WERI-Rb-1 (cell line): Measurements from ENCODE around the gene TMEM258.

Experiments
- DNase-seq: peaks from one replicate; pipeline ENCODE4 v3.0.0-alpha.2; 2020
- H3K27ac ChIP-seq: fragments of 250-450 bp; sonication (Bioruptor Pico); 2 replicates; pipeline ENCODE4 v1.5.1; 2020; ENCODE audit warnings: mild to moderate bottlenecking, moderate library complexity
- H3K27me3 ChIP-seq: fragments of 250-450 bp; sonication (Bioruptor Pico); 2 replicates; pipeline ENCODE4 v1.5.1; 2021; ENCODE audit warnings: mild to moderate bottlenecking, low read depth, moderate library complexity; ENCODE audit not compliant: insufficient read depth, severe bottlenecking
- H3K36me3 ChIP-seq: fragments of 250-450 bp; sonication (Bioruptor Pico); 2 replicates; pipeline ENCODE4 v1.5.1; 2020; ENCODE audit warnings: mild to moderate bottlenecking, moderate library complexity
- H3K4me3 ChIP-seq: 2 replicates; pipeline ENCODE4 v1.5.1; 2011; ENCODE audit warnings: low read depth, mild to moderate bottlenecking, control low read depth, low read length
- H3K9me3 ChIP-seq: fragments of 250-450 bp; sonication (Bioruptor Pico); 2 replicates; pipeline ENCODE4 v1.5.1; 2021; ENCODE audit warnings: mild to moderate bottlenecking, moderate library complexity; ENCODE audit not compliant: severe bottlenecking
- TF ChIP-seq, protein P1 (sequence below): IDR thresholded peaks from 2 replicates; pipeline ENCODE4 v1.5.1; 2011; ENCODE audit warnings: low read depth, mild to moderate bottlenecking, control low read depth, inconsistent platforms, low read length

Gene TMEM258

GRCh38 chr11:61833471-61833870 is 41.1 kb upstream of the TMEM258 start:
- no peak for DNase-seq
- H3K27ac ChIP-seq = no peak overlapping the region
- H3K4me3 ChIP-seq = no peak overlapping the region
- TF ChIP-seq, protein P1, sequence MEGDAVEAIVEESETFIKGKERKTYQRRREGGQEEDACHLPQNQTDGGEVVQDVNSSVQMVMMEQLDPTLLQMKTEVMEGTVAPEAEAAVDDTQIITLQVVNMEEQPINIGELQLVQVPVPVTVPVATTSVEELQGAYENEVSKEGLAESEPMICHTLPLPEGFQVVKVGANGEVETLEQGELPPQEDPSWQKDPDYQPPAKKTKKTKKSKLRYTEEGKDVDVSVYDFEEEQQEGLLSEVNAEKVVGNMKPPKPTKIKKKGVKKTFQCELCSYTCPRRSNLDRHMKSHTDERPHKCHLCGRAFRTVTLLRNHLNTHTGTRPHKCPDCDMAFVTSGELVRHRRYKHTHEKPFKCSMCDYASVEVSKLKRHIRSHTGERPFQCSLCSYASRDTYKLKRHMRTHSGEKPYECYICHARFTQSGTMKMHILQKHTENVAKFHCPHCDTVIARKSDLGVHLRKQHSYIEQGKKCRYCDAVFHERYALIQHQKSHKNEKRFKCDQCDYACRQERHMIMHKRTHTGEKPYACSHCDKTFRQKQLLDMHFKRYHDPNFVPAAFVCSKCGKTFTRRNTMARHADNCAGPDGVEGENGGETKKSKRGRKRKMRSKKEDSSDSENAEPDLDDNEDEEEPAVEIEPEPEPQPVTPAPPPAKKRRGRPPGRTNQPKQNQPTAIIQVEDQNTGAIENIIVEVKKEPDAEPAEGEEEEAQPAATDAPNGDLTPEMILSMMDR = no peak
- no peaks in the 10 kb centered on the region for H3K9me3 ChIP-seq
- H3K36me3 ChIP-seq = peaks cover 58% of the 10 kb centered on the region
- no peaks in the 10 kb centered on the region for H3K27me3 ChIP-seq

GRCh38 chr11:61832754-61833153 is 40.4 kb upstream of the TMEM258 start:
- Histone ChIP-seq H3K9me3 (no peaks in the 10 kb centered on the region), H3K27ac (no peak overlapping the region), H3K27me3 (no peaks in the 10 kb centered on the region), H3K36me3 (peaks cover 56% of the 10 kb centered on the region), H3K4me3 (no peak overlapping the region)
- TF ChIP-seq, protein P1 = no peak
- DNase-seq = no peak

GRCh38 chr11:61832207-61832606 is 39.8 kb upstream of the TMEM258 start:
- no peak for DNase-seq
- Histone ChIP-seq H3K27me3 (no peaks in the 10 kb centered on the region), H3K9me3 (no peaks in the 10 kb centered on the region), H3K27ac (no peak overlapping the region), H3K36me3 (peaks cover 50% of the 10 kb centered on the region), H3K4me3 (no peak overlapping the region)
- TF ChIP-seq, protein P1 = no peak

GRCh38 chr11:61830237-61831105 is 38.1 kb upstream of the TMEM258 start:
- TF ChIP-seq, protein P1 = no peak
- peaks cover 44% of the 10 kb centered on the region for H3K36me3 ChIP-seq
- no peaks in the 10 kb centered on the region for H3K27me3 ChIP-seq
- DNase-seq = no peak
- H3K9me3 ChIP-seq = no peaks in the 10 kb centered on the region
- no peak overlapping the region; the same call in 1 of the 2 replicates for H3K27ac ChIP-seq
- H3K4me3 ChIP-seq = peak overlapping the region; percentile 70

DNA sequence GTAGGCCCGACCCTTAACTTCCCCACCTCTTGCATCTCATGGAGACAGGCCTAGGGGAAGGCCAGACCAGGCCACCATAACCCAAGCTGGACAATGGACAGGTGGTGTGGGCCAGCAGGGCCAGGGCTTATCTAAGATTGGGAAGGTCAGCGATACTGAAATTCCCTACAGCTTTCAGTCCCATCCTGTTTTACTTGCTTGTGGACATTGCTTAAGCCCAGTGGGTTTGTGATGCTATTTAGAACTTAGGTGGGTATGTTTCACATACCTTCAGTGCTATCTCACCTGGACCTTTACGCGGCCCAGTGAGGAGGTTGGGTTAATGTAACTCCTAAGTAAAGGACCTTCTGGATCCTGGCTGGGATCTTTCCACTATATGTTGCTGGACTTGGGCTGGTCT is 37.4 kb upstream of the TMEM258 start:
- TF ChIP-seq, protein P1 = no peak
- no peaks in the 10 kb centered on the region for H3K27me3 ChIP-seq
- H3K9me3 ChIP-seq = no peaks in the 10 kb centered on the region
- H3K27ac ChIP-seq = peak overlapping the region; percentile 96
- peak overlapping the region; percentile 70 for H3K4me3 ChIP-seq
- peaks cover 44% of the 10 kb centered on the region for H3K36me3 ChIP-seq
- peak; percentile 32 for DNase-seq
